RWPE2 (cell line): Measurements from ENCODE around the gene COX14.

ENCODE experiments used
- ATAC-seq: fragments of 200-7000 bp; cut with Tn5 transposase; 3 replicates; pipeline ENCODE4 v1.9.1; 2021; ENCODE audit warnings: low read depth
- DNase-seq: peaks from one replicate; pipeline ENCODE4 v3.0.0-alpha.2; 2020; ENCODE audit warnings: low spot score
- H3K27ac ChIP-seq: fragments of 450-650 bp; 2 replicates; pipeline ENCODE4 v1.5.1; 2017; ENCODE audit warnings: mild to moderate bottlenecking; ENCODE audit not compliant: poor library complexity, severe bottlenecking
- H3K27me3 ChIP-seq: fragments of 250-450 bp; sonication (Bioruptor Pico); 2 replicates; pipeline ENCODE4 v1.5.1; 2021; ENCODE audit warnings: mild to moderate bottlenecking, moderate library complexity; ENCODE audit not compliant: insufficient read depth, poor library complexity, severe bottlenecking
- H3K36me3 ChIP-seq: fragments of 250-450 bp; sonication (Bioruptor Pico); 2 replicates; pipeline ENCODE4 v1.5.1; 2020; ENCODE audit warnings: low read depth, mild to moderate bottlenecking, moderate library complexity
- H3K4me1 ChIP-seq: fragments of 250-450 bp; sonication (Bioruptor Pico); 2 replicates; pipeline ENCODE4 v1.5.1; 2021; ENCODE audit warnings: mild to moderate bottlenecking, moderate library complexity; ENCODE audit not compliant: insufficient read depth, poor library complexity, severe bottlenecking
- H3K4me3 ChIP-seq: fragments of 250-450 bp; sonication (Bioruptor Pico); 2 replicates; pipeline ENCODE4 v1.5.1; 2021; ENCODE audit warnings: mild to moderate bottlenecking, moderate library complexity; ENCODE audit not compliant: severe bottlenecking
- H3K9me3 ChIP-seq: fragments of 250-450 bp; sonication (Bioruptor Pico); 2 replicates; pipeline ENCODE4 v1.5.1; 2021; ENCODE audit warnings: mild to moderate bottlenecking, moderate library complexity; ENCODE audit not compliant: severe bottlenecking
- TF ChIP-seq, protein P1 (sequence below): fragments of 450-650 bp; IDR thresholded peaks from one replicate; pipeline ENCODE4 v1.5.1; 2017; ENCODE audit warnings: mild to moderate bottlenecking, moderate library complexity; ENCODE audit not compliant: poor library complexity, severe bottlenecking

COX14 gene

DNA sequence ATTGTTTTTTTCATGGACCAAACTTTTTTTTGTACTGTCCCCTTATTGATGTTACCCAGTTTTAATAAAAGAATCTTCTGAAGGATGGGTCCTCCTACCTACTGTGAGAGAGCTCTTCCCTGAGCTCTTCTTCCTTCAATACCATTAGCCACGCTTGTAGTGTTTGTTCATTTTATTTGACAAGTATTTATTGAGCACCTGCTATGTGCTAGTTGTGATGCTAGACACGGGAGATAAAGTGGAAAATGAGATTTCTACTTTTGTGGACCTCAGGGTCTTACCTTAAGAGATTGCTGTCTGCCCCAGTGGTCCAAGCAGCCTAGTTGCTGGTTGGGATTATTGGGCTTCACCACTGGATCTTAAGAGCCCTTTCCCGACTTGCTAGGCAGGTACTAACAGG lies 11.5 kb upstream of the COX14 start:
- TF ChIP-seq, protein P1, sequence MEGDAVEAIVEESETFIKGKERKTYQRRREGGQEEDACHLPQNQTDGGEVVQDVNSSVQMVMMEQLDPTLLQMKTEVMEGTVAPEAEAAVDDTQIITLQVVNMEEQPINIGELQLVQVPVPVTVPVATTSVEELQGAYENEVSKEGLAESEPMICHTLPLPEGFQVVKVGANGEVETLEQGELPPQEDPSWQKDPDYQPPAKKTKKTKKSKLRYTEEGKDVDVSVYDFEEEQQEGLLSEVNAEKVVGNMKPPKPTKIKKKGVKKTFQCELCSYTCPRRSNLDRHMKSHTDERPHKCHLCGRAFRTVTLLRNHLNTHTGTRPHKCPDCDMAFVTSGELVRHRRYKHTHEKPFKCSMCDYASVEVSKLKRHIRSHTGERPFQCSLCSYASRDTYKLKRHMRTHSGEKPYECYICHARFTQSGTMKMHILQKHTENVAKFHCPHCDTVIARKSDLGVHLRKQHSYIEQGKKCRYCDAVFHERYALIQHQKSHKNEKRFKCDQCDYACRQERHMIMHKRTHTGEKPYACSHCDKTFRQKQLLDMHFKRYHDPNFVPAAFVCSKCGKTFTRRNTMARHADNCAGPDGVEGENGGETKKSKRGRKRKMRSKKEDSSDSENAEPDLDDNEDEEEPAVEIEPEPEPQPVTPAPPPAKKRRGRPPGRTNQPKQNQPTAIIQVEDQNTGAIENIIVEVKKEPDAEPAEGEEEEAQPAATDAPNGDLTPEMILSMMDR: no peak
- no peak for DNase-seq
- no peak overlapping the region for H3K4me3 ChIP-seq
- no peaks in the 10 kb centered on the region for H3K9me3 ChIP-seq
- no peak for ATAC-seq
- H3K4me1 ChIP-seq: no peaks in the 10 kb centered on the region
- peaks cover 56% of the 10 kb centered on the region for H3K36me3 ChIP-seq
- H3K27me3 ChIP-seq: no peaks in the 10 kb centered on the region
- no peak overlapping the region for H3K27ac ChIP-seq

DNA sequence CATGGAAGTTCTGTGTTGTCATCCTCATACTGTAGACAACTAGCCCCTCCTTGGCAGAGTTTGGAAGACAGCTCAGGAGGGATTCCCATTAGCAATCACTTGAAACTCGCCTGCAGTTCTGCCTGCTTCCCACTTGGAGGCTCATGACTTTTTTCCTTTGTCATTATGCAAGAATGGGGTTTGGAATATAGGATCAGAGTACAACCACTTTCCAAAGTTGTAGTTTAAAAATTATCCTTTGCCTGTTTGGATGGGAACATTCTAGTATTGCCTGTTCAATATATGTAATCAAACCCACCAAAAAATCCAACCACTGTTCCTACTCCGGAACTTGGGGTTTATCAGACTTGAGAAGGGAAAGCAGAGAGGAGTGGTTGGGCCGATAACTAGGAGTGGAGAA lies 10.4 kb upstream of the COX14 start:
- DNase-seq (no peak), ATAC-seq (peak; percentile 38; the same call in 2 of the 3 replicates)
- Histone ChIP-seq H3K4me1 (no peaks in the 10 kb centered on the region), H3K27me3 (no peaks in the 10 kb centered on the region), H3K9me3 (no peaks in the 10 kb centered on the region), H3K36me3 (peaks cover 45% of the 10 kb centered on the region), H3K4me3 (no peak overlapping the region), H3K27ac (no peak overlapping the region)
- TF ChIP-seq, protein P1: peak; percentile 53

DNA sequence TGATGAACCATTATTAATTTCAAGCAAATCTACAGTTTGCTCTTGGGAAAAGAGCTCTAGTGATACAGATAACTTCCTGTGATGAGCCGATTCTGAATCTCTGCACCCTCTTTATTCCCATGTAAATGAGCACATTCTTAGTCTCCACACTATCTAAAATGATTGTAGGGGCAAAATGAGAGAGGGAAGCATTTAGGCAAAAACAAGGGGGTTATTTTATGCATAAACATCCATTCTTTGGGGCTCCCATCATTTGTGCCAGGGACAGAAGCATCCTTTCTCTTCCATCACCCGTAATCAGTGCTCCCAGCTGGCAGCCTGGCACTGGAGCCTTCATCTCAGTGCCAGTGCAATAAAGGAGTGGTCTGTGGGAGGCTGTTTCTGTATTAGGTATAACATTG lies 9.9 kb upstream of the COX14 start:
- TF ChIP-seq, protein P1: no peak
- ATAC-seq (no peak), DNase-seq (no peak)
- Histone ChIP-seq H3K4me1 (no peaks in the 10 kb centered on the region), H3K27ac (no peak overlapping the region), H3K9me3 (no peaks in the 10 kb centered on the region), H3K36me3 (peaks cover 40% of the 10 kb centered on the region), H3K4me3 (no peak overlapping the region), H3K27me3 (no peaks in the 10 kb centered on the region)

DNA sequence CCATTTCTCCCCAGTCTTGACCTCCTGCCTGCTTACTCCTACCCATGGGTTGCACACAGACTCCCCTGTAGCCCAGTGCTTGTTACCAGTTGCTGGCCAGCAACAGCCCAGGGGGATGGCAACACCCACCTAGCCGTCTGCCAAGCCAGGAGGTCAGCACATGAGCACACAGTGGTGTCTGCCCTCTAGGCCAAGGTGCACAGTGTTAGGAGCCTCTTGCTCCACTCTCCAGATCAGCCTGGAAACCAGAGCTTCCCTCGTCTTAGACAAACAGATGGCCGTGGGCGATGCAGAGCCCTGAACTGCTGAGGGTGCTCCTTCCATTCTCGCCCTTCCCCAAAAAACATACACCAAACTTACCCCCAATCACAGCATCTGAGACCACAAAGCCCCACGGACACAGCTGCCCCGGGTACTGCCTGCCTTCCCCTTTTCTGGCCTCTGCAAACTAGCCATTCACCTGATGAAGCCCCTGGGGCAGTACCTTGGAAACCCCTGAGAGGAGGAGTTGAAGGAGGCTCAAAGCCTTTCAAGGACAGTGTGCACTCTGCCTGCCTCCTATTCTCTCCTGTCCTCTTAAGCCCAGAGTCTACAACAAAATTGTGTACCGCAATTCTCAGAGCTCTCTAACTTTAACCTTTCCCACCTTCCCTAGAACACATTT lies 9.3 kb upstream of the COX14 start:
- peaks cover 33% of the 10 kb centered on the region for H3K36me3 ChIP-seq
- H3K4me3 ChIP-seq: no peak overlapping the region
- TF ChIP-seq, protein P1: no peak
- ATAC-seq: no peak
- no peaks in the 10 kb centered on the region for H3K27me3 ChIP-seq
- H3K9me3 ChIP-seq: no peaks in the 10 kb centered on the region
- H3K4me1 ChIP-seq: no peaks in the 10 kb centered on the region
- H3K27ac ChIP-seq: no peak overlapping the region
- no peak for DNase-seq

DNA sequence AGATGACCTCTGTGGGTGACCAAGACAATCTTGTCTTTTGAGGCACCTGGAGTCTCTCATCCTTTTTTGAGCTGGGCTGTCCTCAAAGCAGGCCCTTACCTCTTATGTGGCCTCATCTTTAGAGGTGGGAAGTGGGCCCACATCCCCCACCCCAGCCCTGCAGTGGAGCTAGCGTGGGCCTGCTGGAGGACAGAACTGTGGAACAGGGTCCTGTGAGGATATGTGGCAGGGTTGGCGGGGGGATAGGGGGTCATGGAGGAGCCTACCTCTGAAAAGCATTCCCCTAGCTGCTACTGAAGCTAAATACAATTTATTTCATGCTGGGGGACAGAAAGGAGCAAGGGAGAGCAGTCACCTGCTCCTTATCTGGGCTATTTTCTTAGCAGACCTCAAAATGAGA lies 8.7 kb upstream of the COX14 start:
- ATAC-seq: no peak
- H3K36me3 ChIP-seq: peaks cover 28% of the 10 kb centered on the region

More for the DNA sequence above, 8.7 kb upstream of the COX14 start:
- no peak overlapping the region for H3K4me3 ChIP-seq
- no peaks in the 10 kb centered on the region for H3K4me1 ChIP-seq
- DNase-seq: no peak
- H3K9me3 ChIP-seq: no peaks in the 10 kb centered on the region
- H3K27ac ChIP-seq: no peak overlapping the region
- TF ChIP-seq, protein P1: no peak
- H3K27me3 ChIP-seq: no peaks in the 10 kb centered on the region
